KBM-7 (cell line): Measurements from ENCODE around the gene METTL24.
A peak's percentile ranks its signal among the peaks of the same experiment; 100 is the strongest.
"Not testable (repeated sequence)": the region's sequence is repeated elsewhere in the genome, so short reads cannot be mapped to it uniquely, and the experiment has no call there.

ENCODE experiments used
- DNase-seq: peaks from one replicate; pipeline ENCODE4 v3.0.0-alpha.2; 2015
- in situ Hi-C: fragments of 300-500 bp; cut with MboI; formaldehyde crosslinking; loops from 2 replicates; pipeline ENCODE4 v1.14.3; 2020; ENCODE audit warnings: low sequenced_read_pairs, low pct_unique_long_range_greater_than_20kb, mixed read lengths

METTL24 gene

GRCh38 chr6:110366256-110366655 is 8.1 kb upstream of the METTL24 start:
- DNase-seq: no peak
- in situ Hi-C loops: no loop called here

GRCh38 chr6:110364364-110365105 is 6.4 kb upstream of the METTL24 start:
- DNase-seq: no peak
- in situ Hi-C loops: no loop called here

- no peak for DNase-seq
- in situ Hi-C loops: no loop called here
Observed at GRCh38 chr6:110363748-110364147, 5.6 kb upstream of the METTL24 start.

GRCh38 chr6:110360676-110361075 is 2.5 kb upstream of the METTL24 start:
- DNase-seq: no peak
- in situ Hi-C loops: no loop called here

GRCh38 chr6:110359556-110359955 is 1.4 kb upstream of the METTL24 start:
- no peak for DNase-seq
- in situ Hi-C loops: no loop called here

GRCh38 chr6:110358553-110359160 is 508 bp upstream of the METTL24 start:
- in situ Hi-C loops: no loop called here
- DNase-seq: no peak

GRCh38 chr6:110357298-110357663 is 868 bp downstream of the METTL24 start:
- no peak for DNase-seq
- in situ Hi-C loops: no loop called here

- no peak for DNase-seq
- in situ Hi-C loops: no loop called here
Observed at GRCh38 chr6:110356778-110357177, 1.4 kb downstream of the METTL24 start.

GRCh38 chr6:110355727-110356126 is 2.4 kb downstream of the METTL24 start:
- in situ Hi-C loops: no loop called here
- DNase-seq: no peak

GRCh38 chr6:110355022-110355421 is 3.1 kb downstream of the METTL24 start:
- DNase-seq: no peak
- in situ Hi-C loops: no loop called here

GRCh38 chr6:110354153-110354552 is 4.0 kb downstream of the METTL24 start:
- no peak for DNase-seq
- in situ Hi-C loops: no loop called here

GRCh38 chr6:110353457-110354001 is 4.6 kb downstream of the METTL24 start:
- in situ Hi-C loops: no loop called here
- no peak for DNase-seq

- in situ Hi-C loops: no loop called here
- no peak for DNase-seq
Observed at GRCh38 chr6:110352563-110353262, 5.4 kb downstream of the METTL24 start.

GRCh38 chr6:110351986-110352385 is 6.2 kb downstream of the METTL24 start:
- DNase-seq: no peak
- in situ Hi-C loops: no loop called here

GRCh38 chr6:110351546-110351945 is 6.6 kb downstream of the METTL24 start:
- in situ Hi-C loops: no loop called here
- no peak for DNase-seq

- DNase-seq, in situ Hi-C loops: not testable (repeated sequence)
Observed at GRCh38 chr6:110350593-110350992, 7.6 kb downstream of the METTL24 start.

GRCh38 chr6:110348961-110349690 is 9.0 kb downstream of the METTL24 start:
- in situ Hi-C loops: no loop called here
- no peak for DNase-seq

- peak; percentile 40 for DNase-seq
- in situ Hi-C loops: no loop called here
Observed at GRCh38 chr6:110345025-110345424, 13.1 kb downstream of the METTL24 start.

GRCh38 chr6:110342759-110343158 is 15.4 kb downstream of the METTL24 start:
- DNase-seq: no peak
- in situ Hi-C loops: no loop called here
